Measurements from ENCODE around the gene ALPI. TPM values are rescaled to one million over a fixed set of nuclear protein-coding genes. Genes with fewer than 3 reads are reported as not detected.

Gene ALPI
- total and polyA plus RNA-seq, 8 donors = not detected

GRCh38 chr2:232415736-232416520 lies 40.0 kb upstream of the ALPI start:
- no peak overlapping the region for H3K4me3 ChIP-seq
- no peak for ATAC-seq
- no peak for FAIRE-seq
- intact Hi-C loops (cut with DNase I) = no loop called here
- WGBS, 2 donors = 83 to 85% methylated on average over 12 of the region's 12 CpGs
- H3K27ac ChIP-seq = no peak overlapping the region
- peaks cover 0 to 13% (median 2%) of the 10 kb centered on the region in 4 donors for H3K27me3 ChIP-seq
- H3K36me3 ChIP-seq = no peaks in the 10 kb centered on the region
- peaks cover 0 to 11% (median 0%) of the 10 kb centered on the region in 3 donors for H3K4me1 ChIP-seq
- DNase-seq = no peak
- TF ChIP-seq CTCF (IDR thresholded peaks at IDR 0.05) = no peak
- H3K9me3 ChIP-seq = no peaks in the 10 kb centered on the region

GRCh38 chr2:232416521-232417470 lies 39.2 kb upstream of the ALPI start:
- intact Hi-C loops (cut with DNase I) = no loop called here
- FAIRE-seq (no peak), DNase-seq (no peak), ATAC-seq (no peak)
- 81 to 91% methylated on average over 17 of the region's 17 CpGs for WGBS, 2 donors
- TF ChIP-seq CTCF (IDR thresholded peaks at IDR 0.05) = no peak
- H3K9me3 ChIP-seq = no peaks in the 10 kb centered on the region
- H3K36me3 ChIP-seq = no peaks in the 10 kb centered on the region
- no peak overlapping the region for H3K4me3 ChIP-seq
- no peak overlapping the region for H3K27ac ChIP-seq
- peaks cover 0 to 17% (median 3%) of the 10 kb centered on the region in 4 donors for H3K27me3 ChIP-seq
- peaks cover 0 to 11% (median 0%) of the 10 kb centered on the region in 3 donors for H3K4me1 ChIP-seq

GRCh38 chr2:232417489-232417888 lies 38.5 kb upstream of the ALPI start:
- DNase-seq = no peak
- no peak for TF ChIP-seq CTCF (IDR thresholded peaks at IDR 0.05)
- 70 to 72% methylated on average over 5 of the region's 5 CpGs for WGBS, 2 donors
- Histone ChIP-seq H3K9me3 (no peaks in the 10 kb centered on the region), H3K27me3 (peaks cover 0 to 22% (median 4%) of the 10 kb centered on the region in 4 donors), H3K36me3 (no peaks in the 10 kb centered on the region), H3K4me3 (no peak overlapping the region), H3K4me1 (peaks cover 0 to 11% (median 0%) of the 10 kb centered on the region in 3 donors), H3K27ac (no peak overlapping the region)
- no peak for ATAC-seq
- FAIRE-seq = no peak
- intact Hi-C loops (cut with DNase I) = no loop called here

GRCh38 chr2:232418056-232418455 lies 37.9 kb upstream of the ALPI start:
- Histone ChIP-seq H3K4me3 (no peak overlapping the region), H3K9me3 (no peaks in the 10 kb centered on the region), H3K27me3 (peaks cover 0 to 22% (median 4%) of the 10 kb centered on the region in 4 donors), H3K27ac (no peak overlapping the region), H3K36me3 (no peaks in the 10 kb centered on the region), H3K4me1 (peaks cover 0 to 11% (median 0%) of the 10 kb centered on the region in 3 donors)
- 58 to 61% methylated on average over 6 of the region's 6 CpGs for WGBS, 2 donors
- peak in 1 of 6 donors; percentile 2 for DNase-seq
- no peak for TF ChIP-seq CTCF (IDR thresholded peaks at IDR 0.05)
- no peak for ATAC-seq
- intact Hi-C loops (cut with DNase I) = no loop called here
- no peak for FAIRE-seq
